Activated T-helper 1 cell treated with Interleukin-2 at 50 U/mL for 16 hours (primary cell): ENCODE data around the gene TEP1.
A peak's percentile ranks its signal among the peaks of the same experiment; 100 is the strongest.

Experiments used
- DNase-seq: peaks from one replicate; pipeline ENCODE4 v3.0.0-alpha.2; 2020; ENCODE audit warnings: low read depth

TEP1 gene

GRCh38 chr14:20429801-20430669, 16.7 kb upstream of the TEP1 start:
- no peak for DNase-seq

DNA sequence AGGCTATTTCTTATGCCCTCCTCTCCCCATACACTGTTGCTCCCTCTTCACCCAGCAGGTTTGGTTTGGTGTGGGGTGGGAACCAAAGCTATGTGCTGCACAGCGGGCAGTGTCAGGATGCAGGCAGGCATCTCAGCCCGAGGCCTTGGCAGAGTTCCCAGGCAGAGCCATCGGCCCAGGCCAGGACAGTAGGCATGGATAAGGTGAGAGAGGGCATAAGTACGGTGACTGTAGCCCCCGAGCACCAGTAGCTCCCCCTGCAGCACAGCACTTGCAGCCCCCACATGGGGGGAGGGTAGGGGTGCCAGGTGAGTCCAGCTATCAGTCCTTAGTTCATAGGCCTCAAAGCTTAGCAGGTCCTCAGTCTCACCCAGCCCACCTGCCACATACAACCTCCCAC, 15.5 kb upstream of the TEP1 start:
- no peak for DNase-seq

- DNase-seq, result no peak
Observed at GRCh38 chr14:20428010-20428365, 14.7 kb upstream of the TEP1 start.

DNA sequence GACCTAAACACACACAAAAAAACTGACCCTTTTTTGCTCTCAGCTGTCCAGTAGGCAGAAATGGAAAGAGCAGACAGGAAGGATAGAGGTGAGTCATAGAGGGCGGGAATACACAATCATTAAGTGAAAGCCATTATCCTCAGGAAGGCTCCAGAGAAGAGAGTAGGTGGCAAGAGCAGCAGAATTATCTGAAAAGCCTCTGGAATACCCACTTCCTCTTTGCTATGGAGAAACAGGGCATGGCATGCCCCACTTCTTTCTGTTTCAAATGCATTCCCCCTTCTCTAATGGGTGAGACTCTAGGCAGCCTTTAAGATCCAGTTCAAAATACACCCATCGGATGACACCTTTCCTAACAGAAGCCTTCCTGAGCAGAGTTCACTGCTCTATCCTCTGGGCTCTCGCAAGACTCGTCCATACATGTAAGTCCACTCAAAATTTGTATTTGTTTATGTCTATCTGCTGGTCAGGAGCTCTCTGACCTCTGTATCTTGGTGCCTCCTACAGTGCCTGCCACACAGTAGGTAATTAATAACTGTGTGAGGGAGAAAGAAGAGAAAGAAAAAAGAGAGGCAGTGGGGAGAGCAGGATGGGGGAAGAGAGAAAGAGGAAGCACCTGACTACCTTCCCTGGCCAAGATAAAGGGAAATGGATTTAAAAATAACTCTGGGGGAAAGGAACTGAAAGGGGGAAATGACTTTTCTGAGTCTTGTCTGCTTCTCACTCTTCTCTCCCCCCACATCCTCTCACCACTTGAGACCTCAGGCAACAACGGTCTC, 14.1 kb upstream of the TEP1 start:
- no peak for DNase-seq

- DNase-seq, result no peak
Observed at GRCh38 chr14:20424851-20425250, 11.6 kb upstream of the TEP1 start.

- DNase-seq, result no peak
Observed at GRCh38 chr14:20422886-20423285, 9.6 kb upstream of the TEP1 start.

DNA sequence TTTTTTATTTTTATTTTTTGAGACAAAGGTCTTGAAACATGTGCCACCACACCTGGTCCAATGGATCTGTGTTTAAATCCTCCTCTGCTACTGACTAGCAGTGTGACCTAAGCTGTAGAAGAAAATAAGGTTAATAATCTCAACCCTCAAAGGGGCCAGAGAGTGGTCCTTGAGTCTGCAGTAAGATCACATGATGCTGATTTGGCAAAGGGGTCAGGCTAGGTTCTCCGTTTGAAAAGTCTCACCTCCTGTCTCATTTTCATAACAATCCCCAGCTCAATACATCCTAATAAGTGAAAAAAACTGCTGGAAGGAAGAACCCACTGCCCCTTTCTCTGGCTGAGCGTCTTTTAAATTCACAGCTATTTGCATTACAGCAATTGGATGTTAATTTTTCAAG, 8.0 kb upstream of the TEP1 start:
- DNase-seq, result no peak

GRCh38 chr14:20419419-20419818, 6.1 kb upstream of the TEP1 start:
- no peak for DNase-seq

DNA sequence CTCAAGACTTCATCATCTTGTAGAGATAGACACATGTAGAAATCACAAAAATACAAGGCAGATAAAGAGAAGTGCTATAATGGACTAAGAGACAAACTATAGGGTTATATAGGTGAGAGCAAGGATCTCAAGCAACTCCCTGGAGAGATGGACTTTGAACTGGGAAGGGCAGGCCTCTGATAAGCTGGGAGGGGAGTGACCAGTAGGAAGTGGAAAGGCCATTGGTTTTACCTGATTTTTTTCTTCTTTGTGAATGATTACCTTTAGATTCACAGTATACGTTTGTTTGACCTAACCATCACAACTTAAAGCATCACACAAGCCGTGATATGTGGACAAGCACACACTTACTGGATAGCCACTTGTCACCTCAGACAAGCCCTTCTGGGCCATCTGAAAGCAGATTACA, 5.2 kb upstream of the TEP1 start:
- no peak for DNase-seq

- no peak for DNase-seq
Observed at GRCh38 chr14:20417250-20418186, 4.2 kb upstream of the TEP1 start.

- no peak for DNase-seq
Observed at GRCh38 chr14:20416223-20416622, 2.9 kb upstream of the TEP1 start.

GRCh38 chr14:20415782-20416206, 2.5 kb upstream of the TEP1 start:
- no peak for DNase-seq

DNA sequence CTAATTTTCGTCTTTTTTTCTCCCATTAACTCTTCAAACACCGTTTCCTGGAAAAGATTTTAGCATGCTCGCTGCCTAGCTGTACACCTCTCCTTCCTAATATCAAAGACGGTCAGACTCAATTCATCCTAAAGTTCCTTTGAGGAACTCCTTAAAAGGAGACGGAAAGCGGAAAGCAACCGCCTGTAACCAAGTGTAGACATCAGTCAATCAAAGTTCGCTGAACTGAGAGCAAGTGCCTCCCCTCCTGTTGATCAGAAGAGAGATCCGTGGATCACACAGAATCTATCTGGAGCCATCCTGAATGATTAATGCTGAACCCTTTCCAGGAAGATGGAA, 412 bp upstream of the TEP1 start:
- DNase-seq, result peak; percentile 7

DNA sequence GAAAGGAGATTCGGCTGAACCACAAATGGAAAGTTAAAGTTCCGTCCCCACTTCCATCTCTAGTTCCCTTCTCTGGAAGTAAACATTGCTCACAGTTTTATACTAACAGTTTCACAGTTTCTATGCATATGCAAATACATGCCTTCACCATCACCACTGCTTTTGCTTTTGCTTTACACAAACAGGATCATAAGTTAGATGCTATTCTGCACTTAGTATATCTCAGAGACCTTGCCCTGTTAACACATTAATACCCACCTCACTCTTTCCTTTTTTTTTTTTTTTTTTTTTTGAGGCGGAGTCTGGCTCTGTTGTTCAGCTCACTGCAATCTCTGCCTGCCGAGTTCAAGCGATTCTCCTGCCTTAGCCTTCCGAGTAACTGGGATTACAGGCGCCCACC, 890 bp downstream of the TEP1 start:
- DNase-seq, result no peak

DNA sequence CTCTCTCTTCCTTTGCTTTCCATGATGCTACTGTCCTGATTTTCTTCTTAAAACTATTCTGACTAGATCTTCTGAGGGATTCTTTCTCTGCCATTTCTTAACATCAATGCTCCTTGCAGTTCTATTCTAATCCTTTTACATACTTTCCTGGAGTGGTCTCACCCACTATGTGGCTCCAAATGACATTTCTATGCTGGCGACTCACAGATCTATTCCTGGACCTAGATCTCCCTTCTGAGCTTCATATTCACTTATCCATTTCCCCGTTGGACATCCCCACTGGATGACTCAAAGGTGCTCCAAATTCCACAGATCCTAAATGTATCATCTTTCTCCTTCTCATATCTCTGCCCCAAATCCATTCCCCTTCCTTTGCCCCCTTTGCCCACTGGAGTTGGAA, 4.1 kb downstream of the TEP1 start:
- DNase-seq, result no peak

DNA sequence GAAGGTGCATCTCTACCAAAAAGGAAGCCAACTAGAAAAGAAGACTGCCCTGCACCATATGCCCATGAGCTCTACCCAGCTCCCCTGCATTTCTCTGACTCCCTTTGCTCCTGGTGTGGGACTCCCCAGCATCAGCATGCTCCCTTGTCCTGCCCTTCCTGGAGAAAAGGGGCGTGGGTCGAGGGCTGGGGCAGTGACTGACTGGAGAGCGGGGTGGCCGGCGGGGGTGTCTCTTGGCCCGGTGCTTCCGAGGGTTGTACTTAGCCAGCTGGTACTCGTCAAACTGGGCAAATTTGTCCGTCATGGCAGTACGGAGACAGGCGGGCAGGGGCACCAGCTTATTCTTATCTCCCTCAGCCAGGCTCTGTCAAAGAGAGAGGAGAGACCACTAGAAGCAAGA, 9.8 kb downstream of the TEP1 start:
- no peak for DNase-seq

GRCh38 chr14:20400965-20401593, 12.2 kb downstream of the TEP1 start:
- DNase-seq, result no peak

- DNase-seq, result no peak
Observed at GRCh38 chr14:20400589-20400964, 12.7 kb downstream of the TEP1 start.

DNA sequence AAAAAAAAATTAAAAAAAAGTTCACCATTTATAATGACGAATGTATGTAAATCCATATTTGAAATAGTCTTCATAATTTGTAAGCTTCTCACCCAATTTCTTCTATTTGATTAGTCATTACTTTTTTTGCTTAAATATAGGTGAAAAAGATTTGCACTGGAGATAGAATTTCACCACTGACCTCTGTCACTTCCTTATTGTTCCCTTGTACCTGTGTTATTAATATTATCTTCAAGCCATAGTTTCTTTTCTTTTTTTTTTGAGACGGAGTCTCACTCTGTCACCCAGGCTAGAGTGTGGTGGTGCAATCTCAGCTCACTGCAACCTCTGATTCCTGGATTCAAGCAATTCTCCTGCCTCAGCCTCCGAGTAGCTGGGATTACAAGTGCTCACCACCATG, 15.8 kb downstream of the TEP1 start:
- DNase-seq, result no peak

DNA sequence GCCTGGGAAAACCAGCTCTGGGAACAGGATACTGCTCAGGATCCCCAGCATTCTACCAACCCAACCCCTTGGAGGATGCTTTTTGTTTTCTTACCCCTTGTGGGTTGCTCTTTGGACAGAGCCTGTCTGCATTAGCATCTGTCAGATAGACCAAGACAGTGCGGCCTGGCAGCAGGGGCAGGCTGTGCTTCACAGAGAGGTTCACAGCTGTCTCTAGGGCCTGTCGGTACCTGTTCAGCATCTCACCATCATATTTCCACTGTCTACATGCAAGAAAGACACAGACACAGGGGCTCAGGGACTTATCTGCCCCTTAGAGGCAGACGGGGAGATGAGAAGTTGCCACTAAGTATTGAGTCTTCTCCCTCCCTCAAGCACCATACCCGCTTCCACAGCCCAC, 21.8 kb downstream of the TEP1 start:
- no peak for DNase-seq

DNA sequence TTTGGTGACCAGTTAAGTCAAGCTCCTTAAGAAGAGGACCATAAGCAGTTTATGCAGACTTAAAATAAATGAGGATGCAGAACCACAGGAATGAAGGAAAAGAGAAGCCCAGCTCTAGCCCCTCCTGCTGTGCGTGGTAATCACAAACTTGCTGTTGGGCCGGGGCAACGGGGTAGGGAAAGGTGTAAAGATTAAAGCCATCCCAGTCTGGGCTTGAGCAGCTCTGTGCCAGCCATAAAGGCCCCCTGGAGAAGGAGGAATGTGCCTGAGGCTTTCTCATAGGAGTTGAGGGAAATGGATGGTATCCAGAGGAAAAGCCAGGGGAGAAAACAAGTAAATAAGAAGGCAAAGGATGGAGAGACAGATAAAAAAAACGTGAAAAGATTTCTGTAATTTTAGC, 25.1 kb downstream of the TEP1 start:
- no peak for DNase-seq

DNA sequence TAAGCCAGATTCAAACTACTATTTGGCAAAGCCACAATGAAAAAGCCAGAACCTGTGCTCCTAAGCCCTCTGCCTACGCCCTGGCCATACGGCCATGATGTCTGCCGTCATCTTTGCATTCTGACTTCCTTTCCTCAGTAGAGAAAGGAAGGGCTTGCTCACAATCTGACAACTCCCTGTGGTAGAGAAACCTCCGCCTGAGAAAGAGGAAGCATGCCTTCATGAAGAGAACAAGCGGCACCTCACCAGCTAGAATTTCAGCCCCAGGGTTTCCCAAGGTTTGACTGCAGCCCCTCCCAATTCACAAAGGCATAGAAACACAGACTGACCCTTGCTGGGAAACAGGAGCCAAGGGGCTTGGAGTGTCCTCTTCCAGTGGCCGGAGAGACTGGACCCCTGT, 25.7 kb downstream of the TEP1 start:
- DNase-seq, result no peak
